Measurements from ENCODE around the gene DPF3.

The DPF3 gene

DNA sequence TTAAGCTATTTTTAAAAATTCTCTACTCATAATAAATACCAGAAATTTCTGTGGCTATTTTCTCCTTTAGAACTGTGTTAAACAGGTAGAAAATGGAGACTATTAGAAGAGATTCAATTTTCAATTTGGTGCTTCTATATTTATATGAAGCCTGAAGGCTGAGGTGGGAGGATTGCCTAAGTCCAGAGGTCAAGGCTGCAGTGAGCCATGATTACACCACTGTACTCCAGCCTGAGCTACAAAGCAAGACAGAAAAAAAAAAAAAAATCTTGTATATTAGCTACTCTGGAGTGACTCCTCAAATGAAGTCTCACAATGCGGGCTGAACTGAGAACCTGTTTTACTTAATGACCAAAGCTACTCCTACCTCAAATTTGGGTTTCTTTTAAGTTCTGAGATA, 9.8 kb upstream of the DPF3 start:
- TF ChIP-seq FOXA1 (IDR thresholded peaks at IDR 0.05) (no peak), CTBP1 (IDR thresholded peaks at IDR 0.05; ENCODE audit: borderline replicate concordance) (no peak), ZNF384 (IDR thresholded peaks at IDR 0.05) (no peak), L3MBTL2 (conservative IDR thresholded peaks at IDR 0.05) (no peak), FOXM1 (IDR thresholded peaks at IDR 0.05; ENCODE audit: borderline replicate concordance) (no peak), SP1 (IDR thresholded peaks at IDR 0.05) (no peak), BHLHE40 (IDR thresholded peaks at IDR 0.05; ENCODE audit: borderline replicate concordance) (no peak), SUZ12 (IDR thresholded peaks at IDR 0.05) (no peak), FOXK2 (IDR thresholded peaks at IDR 0.05) (no peak), ELF4 (IDR thresholded peaks at IDR 0.05) (no peak)
- ChIA-PET CTCF (interaction anchor here (0.6 to 4.9 kb wide), 3 partner anchors 62 to 389 kb away, joined by 3 to 86 read pairs (median 6); no protein-coding TSS in a partner anchor), POLR2A (interaction anchor here (0.9 to 1.0 kb wide), 2 partner anchors 10 to 388 kb away, joined by 3 read pairs; partner anchors contain the start of gene DPF3)
- DNase-seq (ENCODE audit: extremely low spot score): no peak

GRCh38 chr14:72902801-72903530, 9.1 kb upstream of the DPF3 start:
- no peak for DNase-seq (ENCODE audit: extremely low spot score)
- CTCF ChIA-PET: interaction anchor here (0.6 to 4.9 kb wide), 5 partner anchors 11 to 388 kb away, joined by 3 to 86 read pairs (median 4); no protein-coding TSS in a partner anchor
- TF ChIP-seq ARNT (IDR thresholded peaks at IDR 0.05) (no peak), ELF4 (IDR thresholded peaks at IDR 0.05) (no peak), CTBP1 (IDR thresholded peaks at IDR 0.05; ENCODE audit: borderline replicate concordance) (no peak), FOXM1 (IDR thresholded peaks at IDR 0.05; ENCODE audit: borderline replicate concordance) (no peak), ZNF384 (IDR thresholded peaks at IDR 0.05) (no peak), BHLHE40 (IDR thresholded peaks at IDR 0.05; ENCODE audit: borderline replicate concordance) (no peak), L3MBTL2 (conservative IDR thresholded peaks at IDR 0.05) (no peak), FOXA1 (IDR thresholded peaks at IDR 0.05) (no peak), HDGF (IDR thresholded peaks at IDR 0.05; ENCODE audit: borderline replicate concordance) (no peak), FOXK2 (IDR thresholded peaks at IDR 0.05) (no peak), LEF1 (IDR thresholded peaks at IDR 0.05; ENCODE audit: borderline replicate concordance) (no peak), NFRKB (IDR thresholded peaks at IDR 0.05) (no peak), TARDBP (IDR thresholded peaks at IDR 0.05) (no peak), SP1 (IDR thresholded peaks at IDR 0.05) (no peak)
- TF ChIP-seq, protein P1, sequence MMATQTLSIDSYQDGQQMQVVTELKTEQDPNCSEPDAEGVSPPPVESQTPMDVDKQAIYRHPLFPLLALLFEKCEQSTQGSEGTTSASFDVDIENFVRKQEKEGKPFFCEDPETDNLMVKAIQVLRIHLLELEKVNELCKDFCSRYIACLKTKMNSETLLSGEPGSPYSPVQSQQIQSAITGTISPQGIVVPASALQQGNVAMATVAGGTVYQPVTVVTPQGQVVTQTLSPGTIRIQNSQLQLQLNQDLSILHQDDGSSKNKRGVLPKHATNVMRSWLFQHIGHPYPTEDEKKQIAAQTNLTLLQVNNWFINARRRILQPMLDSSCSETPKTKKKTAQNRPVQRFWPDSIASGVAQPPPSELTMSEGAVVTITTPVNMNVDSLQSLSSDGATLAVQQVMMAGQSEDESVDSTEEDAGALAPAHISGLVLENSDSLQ (IDR thresholded peaks at IDR 0.05): no peak
- POLR2A ChIA-PET: interaction anchor here (0.9 to 1.0 kb wide), 3 partner anchors 9 to 387 kb away, joined by 3 read pairs; partner anchors contain the start of genes DCAF4 and DPF3

DNA sequence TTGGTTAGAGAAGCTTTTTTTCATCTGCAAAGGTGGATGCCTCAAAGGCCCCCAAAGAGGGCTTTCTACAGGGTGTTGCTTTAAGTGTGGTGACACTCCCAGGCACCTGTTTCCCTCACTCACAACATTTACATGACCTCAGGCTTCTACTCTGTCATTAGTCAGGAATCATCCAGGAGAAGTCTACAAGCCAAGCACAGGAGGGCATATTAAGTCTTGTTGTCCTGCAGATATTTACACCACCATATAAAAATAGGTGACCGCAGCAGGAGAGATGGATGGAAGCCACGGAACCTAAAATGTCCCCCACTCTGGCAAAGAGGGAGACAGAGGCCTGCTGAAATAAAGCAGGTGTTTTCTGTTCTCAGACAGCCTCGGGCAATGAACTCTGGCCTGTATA, 7.5 kb upstream of the DPF3 start:
- TF ChIP-seq LEF1 (IDR thresholded peaks at IDR 0.05; ENCODE audit: borderline replicate concordance) (no peak), SP1 (IDR thresholded peaks at IDR 0.05) (no peak)
- TF ChIP-seq, protein P1 (IDR thresholded peaks at IDR 0.05): no peak
- POLR2A ChIA-PET: no interaction called here
- DNase-seq (ENCODE audit: extremely low spot score): no peak
- CTCF ChIA-PET: no interaction called here

DNA sequence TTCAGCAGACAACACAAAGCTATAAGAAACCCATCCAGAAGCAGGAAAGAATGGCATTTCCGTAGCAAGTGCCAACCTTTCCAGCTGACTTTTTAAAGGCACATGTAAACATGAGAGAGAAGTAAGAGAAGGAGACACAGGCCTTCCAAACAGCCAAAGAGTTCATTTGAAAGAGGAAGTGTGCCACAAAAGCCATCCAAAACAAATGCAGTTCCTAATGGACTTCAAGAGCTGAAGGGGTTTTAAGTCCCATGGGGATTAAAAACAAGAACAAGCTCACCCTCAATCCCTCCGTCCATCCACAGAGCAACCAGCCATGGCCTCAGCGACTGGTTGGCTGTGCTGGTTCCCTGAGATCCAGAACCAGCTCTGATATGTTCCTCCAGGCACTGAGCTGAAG, 4.5 kb upstream of the DPF3 start:
- ChIA-PET CTCF (interaction anchor here (2.3 kb wide), 1 partner anchor 385 kb away, joined by 6 read pairs; no protein-coding TSS in a partner anchor), POLR2A (no interaction called here)
- TF ChIP-seq, protein P1 (IDR thresholded peaks at IDR 0.05): no peak
- TF ChIP-seq FOXM1 (IDR thresholded peaks at IDR 0.05; ENCODE audit: borderline replicate concordance): no peak
- TF ChIP-seq LEF1 (IDR thresholded peaks at IDR 0.05; ENCODE audit: borderline replicate concordance): no peak
- TF ChIP-seq ELF4 (IDR thresholded peaks at IDR 0.05): no peak
- no peak for TF ChIP-seq SP1 (IDR thresholded peaks at IDR 0.05)
- TF ChIP-seq TARDBP (IDR thresholded peaks at IDR 0.05): no peak
- TF ChIP-seq L3MBTL2 (conservative IDR thresholded peaks at IDR 0.05): no peak
- no peak for TF ChIP-seq ZNF384 (IDR thresholded peaks at IDR 0.05)
- TF ChIP-seq NFRKB (IDR thresholded peaks at IDR 0.05): no peak
- TF ChIP-seq SUZ12 (IDR thresholded peaks at IDR 0.05): no peak
- no peak for TF ChIP-seq FOXA1 (IDR thresholded peaks at IDR 0.05)
- no peak for TF ChIP-seq ARNT (IDR thresholded peaks at IDR 0.05)
- TF ChIP-seq FOXK2 (IDR thresholded peaks at IDR 0.05): no peak
- TF ChIP-seq CTBP1 (IDR thresholded peaks at IDR 0.05; ENCODE audit: borderline replicate concordance): no peak
- TF ChIP-seq HDGF (IDR thresholded peaks at IDR 0.05; ENCODE audit: borderline replicate concordance): no peak
- DNase-seq (ENCODE audit: extremely low spot score): no peak

GRCh38 chr14:72894623-72895378, 900 bp upstream of the DPF3 start:
- TF ChIP-seq L3MBTL2 (conservative IDR thresholded peaks at IDR 0.05) (no peak), TARDBP (IDR thresholded peaks at IDR 0.05) (no peak), ELF4 (IDR thresholded peaks at IDR 0.05) (no peak), LEF1 (IDR thresholded peaks at IDR 0.05; ENCODE audit: borderline replicate concordance) (no peak)
- TF ChIP-seq, protein P1 (IDR thresholded peaks at IDR 0.05): peak; percentile 19; the same call in 1 of the 2 replicates
- POLR2A ChIA-PET: interaction anchor here (0.9 kb wide), 2 partner anchors 9 to 383 kb away, joined by 3 read pairs; no protein-coding TSS in a partner anchor
- CTCF ChIA-PET: interaction anchor here (0.6 to 2.3 kb wide), 5 partner anchors 10 to 381 kb away, joined by 3 to 10 read pairs (median 7); no protein-coding TSS in a partner anchor
- peak; percentile 57 for DNase-seq (ENCODE audit: extremely low spot score)

Measured in HEK293T (cell line).